ENCODE measurements around the gene DCPS.

GRCh38 chr11:126345283-126345682, 41.4 kb downstream of the DCPS start:
- TF ChIP-seq POLR2AphosphoS5 (IDR thresholded peaks at IDR 0.05; ENCODE audit: borderline replicate concordance, low read depth, low read length) (no peak), EZH2 (IDR thresholded peaks at IDR 0.05) (no peak)
